Stimulated activated CD4-positive, alpha-beta T cell treated with anti-CD3 and anti-CD28 coated beads, Interleukin-15, amount 100 ng/mL, for 24 hours (primary cell): Measurements from ENCODE around the gene NHLRC4.
A peak's percentile ranks its signal among the peaks of the same experiment; 100 is the strongest.

Source experiments
- DNase-seq: peaks from one replicate; pipeline ENCODE4 v3.0.0-alpha.2; 2020

Gene NHLRC4, protein sequence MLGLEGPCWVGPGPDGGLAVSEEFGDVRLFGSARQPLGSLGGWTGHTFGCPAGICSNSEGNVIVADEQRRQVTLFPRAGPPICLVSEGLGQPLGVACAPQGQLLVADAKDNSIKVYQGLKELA

DNA sequence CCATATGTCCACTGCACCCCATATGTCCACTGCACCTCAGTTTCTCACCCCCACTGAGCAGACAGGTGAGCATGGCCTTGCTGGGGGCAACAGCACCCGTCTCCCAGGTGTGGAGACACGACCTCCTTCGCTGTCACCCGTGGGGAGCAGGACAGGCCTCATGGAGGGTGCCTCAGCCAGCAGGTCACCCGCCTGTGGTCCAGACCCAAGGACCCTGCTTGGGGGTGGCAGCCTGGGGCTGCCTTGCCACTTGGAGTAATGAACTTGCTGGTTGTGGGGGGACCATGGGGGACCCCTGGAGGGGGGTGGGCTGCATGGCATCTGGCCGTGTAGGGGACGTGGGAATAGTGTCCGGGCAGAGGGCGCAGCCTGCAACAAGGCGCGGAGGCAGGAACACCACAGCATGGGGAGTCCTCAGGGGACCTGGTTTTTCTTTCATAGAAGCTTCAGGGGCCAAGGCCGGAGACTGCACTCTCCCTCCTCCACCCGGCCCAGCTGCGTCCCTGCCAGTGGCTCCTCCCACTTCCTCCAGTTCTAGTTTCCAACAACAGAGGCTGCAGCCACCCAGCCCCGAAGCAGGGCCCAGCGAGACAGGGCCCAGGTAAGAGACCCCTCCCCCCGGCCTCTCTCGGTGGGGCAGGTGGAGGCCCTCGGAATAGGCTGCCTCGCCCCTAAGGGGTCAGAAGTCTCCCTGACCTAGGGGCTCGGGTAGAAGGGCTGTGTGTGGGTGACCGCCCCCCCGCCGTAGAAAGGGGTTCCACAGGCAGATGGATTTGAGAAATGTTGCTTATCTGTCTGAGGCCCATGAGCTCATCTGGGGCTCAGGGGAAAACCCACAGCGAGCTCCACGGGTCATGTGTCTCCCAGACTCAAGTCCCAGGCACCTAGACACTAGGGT is at the start of gene NHLRC4:
NHLRC4 (plus strand) TSS at position 531 of the 898 bp plus-strand sequence. CDS start 1,043 bp downstream, outside the sequence.
- peak; percentile 72 for DNase-seq

DNA sequence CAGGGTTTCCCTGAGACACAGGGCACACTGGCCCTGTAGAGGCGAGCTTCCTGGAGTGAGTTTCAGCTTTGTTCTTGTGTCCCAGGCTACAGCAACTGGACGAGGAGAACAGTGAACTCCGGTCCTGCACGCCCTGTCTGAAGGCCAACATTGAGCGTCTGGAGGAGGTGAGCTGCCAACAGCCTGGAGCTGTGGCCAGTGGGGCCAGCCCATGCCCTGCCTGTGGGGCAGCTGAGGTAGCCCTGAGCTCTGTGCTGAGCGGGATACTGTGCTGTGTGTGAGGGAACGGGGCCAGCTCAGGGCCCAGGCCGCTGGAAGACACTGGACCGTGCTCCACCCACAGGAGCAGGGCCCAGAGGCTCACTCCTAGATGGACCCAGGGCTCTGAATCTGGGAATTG is 47.9 kb upstream of the NHLRC4 start:
- DNase-seq = no peak

DNA sequence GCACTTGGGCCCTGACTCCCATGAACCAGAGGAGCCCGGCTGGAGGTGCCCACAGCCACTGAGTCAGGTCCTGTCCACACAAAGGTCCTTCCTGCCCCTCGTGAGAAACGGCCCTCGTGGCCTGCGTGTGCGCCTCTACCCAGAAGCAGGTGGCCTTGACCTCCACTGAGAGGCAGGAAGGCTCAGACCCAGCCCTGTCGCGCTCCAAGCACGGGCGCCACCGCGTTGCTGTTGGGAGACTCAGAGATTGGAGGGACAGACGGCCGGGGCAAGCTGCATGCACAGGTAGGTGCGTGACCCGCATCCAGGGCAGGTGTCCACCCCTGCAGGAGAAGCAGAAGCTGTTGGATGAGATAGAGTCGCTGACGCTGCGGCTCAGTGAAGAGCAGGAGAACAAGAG is 47.4 kb upstream of the NHLRC4 start:
- DNase-seq = no peak

DNA sequence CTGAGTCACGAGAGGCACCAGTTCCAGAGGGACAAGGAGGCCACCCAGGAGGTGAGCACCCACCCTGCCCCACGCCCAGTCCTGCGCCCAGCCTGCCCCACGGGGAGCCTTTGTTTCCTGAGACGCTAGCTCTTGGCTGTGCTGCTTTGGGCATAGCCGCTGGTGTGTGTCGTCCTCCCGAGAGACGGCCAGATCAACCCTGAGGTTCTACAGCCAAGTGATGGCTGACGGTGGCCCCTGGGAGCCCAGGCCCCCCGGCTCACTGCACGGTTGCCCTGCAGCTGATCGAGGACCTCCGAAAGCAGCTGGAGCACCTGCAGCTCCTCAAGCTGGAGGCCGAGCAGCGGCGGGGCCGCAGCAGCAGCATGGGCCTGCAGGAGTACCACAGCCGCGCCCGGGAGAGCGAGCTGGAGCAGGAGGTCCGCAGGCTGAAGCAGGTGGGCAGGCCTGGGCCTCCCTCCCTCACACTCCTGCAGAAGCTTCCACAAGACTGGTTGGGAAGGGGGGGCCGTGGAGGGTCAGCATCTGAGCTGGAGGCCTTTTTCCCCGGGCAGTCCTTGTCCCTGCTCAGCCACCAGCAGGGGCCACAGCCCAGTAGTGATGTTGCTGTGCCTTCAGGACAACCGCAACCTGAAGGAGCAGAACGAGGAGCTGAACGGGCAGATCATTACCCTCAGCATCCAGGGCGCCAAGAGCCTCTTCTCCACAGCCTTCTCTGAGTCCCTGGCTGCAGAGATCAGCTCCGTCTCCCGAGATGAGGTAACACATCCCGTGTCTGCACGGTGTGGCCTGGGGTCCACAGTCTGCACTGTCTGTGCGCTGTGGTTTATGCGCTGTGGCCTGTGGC is 46.7 kb upstream of the NHLRC4 start:
- no peak for DNase-seq

DNA sequence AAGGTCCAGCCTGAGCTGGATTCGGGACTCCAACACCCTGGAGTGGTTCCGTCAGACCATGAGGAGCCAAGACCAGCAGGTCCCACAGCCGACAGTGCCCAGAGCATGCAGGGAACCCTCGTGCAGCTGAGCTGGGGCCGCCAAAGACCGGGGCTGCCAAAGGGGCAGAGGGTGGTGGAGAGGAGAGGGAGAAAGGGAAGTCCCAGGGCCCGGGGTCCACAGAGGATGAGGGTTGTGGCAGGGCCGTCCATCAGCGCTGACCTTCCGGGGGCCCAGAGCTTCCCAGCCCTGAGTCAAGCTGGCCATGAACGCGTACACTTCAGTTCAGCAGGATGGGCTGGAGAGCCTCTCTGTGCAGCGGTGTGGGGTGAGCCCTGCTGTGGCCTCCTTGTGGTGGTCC is 46.0 kb upstream of the NHLRC4 start:
- DNase-seq = no peak

DNA sequence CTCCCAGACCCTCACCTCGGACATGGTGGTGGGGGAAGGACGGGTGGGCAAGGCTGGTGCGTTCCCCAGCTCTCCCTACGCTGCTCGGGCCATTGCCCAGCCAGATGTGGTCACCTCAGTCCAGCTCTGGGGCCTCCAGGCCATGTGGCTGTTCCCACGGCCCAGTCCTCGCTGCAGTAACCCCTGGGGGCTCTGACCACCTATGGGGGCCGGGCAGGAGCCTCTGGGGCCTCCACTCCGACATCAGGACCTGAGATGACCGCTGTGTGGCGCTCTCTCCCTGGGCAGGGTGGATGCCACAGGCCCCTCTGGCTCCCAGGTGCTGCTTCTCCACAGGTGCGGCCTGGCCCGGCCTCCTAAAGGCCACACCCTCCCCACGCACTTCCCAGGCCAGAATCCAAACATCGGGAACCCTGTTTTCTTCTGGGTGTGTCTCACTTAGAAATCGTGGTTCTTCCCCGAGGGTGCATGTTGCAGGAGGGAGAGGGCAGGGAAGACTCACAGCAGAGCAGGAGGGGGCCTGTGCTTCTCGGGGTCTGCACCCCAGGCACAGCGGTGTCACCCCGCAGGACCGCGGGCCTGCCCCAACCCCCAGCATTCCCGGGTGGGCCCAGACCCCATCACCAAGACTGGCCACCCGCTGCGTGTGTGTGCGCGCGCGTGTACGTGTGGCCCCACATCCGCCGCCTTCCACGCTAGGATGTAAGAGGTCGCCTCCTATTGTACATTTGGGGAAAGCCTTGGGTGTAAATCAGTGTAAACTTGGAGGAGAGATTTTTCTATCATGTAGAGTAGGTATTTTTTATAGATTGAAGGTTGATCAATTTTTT is 45.2 kb upstream of the NHLRC4 start:
- DNase-seq = no peak

DNA sequence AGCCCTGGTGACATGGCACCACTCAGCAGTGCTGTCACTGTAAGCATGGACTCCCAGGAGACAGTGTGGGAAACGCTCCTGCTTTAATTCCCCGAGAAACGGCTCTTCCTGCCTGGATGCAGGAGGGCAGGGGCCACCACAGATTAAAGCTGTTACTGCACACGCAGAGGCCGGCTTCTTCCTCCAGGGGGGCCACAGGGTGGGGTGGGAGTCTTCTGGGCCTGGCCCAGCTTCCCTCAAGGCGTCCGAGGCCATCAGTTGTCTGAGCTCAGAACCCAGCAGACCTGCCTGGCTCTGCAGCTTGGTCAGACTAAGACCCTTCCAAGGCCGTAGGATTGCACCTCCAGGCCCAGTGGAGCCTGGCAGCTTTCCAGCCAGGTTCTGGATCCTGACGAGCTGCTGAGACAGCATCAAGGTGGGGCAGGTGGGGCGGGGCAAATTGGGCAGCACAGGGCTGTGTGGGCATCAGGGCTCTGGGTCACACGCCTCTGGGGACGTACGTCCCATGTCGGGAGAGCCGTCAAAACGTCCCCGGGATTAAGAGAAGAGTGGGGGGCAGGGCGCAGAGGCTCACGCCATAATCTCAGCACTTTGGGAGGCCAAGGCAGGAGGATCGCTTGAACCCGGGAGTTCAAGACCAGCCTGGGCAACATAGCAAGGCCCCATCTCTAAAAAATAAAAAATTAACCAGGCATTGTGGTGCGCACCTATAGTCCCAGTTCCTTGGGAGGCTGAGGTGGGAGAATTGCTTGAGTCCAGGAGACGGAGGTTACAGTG is 44.3 kb upstream of the NHLRC4 start:
- no peak for DNase-seq

DNA sequence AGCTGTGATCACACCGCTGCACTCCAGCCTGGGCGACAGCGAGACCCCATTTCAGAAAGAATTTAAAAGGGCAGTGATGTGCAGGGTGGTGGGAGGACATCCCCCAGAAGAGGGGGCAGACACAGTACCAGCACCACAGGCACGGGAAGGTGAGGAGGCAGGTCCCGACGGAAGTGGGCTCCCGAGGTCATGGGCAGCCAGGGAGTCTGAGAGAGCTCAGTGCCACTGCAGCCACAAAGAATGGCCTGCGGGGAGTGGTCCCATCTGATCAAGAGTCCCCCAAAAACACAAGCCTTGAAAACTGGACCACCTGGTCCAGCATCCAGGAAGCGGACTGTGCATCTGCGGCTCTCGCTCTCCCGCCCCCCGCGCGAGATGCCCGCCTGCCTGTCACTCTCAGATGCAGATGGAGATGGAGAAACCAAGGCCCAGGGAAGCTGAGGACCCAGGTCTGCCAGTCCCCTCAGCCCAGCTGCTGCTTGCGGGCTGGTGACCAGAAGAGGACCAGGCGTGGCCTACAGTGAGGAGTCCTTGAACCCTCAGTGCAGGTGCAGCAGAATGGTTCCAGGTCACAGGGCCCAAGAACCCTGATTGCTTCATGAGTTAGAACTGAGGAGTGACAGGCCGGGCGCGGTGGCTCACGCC is 43.6 kb upstream of the NHLRC4 start:
- DNase-seq = no peak

DNA sequence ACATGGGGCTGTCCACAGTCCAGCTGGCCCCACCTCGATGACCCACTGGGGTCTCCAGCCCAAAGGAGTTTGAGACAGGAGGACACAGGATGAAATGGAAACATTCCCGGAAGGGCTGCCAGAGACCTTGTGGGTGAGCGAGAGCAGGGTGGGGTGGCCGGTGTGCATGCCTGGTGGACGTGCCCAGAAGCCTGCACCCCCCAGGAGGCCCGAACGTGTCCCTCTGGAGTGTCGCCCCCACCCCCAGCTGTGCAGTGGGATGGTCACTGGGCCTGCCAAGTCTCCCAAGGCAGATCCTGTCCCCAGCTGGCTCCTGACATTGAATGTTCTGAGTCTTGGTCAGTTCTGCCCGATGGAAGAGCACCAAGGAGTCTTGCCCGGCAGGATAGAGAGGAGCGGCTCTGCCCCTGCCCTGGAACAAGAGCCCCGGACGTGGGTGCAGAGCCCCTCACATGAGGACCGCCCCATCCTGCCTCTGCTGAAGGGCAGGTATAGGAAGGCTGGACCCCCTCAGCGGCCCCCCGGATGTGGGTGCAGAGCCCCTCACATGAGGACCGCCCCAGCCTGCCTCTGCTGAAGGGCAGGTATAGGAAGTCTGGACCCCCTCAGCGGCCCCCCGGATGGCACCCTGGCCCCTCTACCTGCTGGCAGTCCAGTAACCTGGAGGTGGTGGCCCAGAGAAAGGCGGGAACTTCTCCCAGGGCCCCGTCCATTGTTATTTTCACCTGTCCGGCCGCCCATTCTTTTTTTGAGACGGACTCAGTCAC is 42.3 kb upstream of the NHLRC4 start:
- DNase-seq = no peak

DNA sequence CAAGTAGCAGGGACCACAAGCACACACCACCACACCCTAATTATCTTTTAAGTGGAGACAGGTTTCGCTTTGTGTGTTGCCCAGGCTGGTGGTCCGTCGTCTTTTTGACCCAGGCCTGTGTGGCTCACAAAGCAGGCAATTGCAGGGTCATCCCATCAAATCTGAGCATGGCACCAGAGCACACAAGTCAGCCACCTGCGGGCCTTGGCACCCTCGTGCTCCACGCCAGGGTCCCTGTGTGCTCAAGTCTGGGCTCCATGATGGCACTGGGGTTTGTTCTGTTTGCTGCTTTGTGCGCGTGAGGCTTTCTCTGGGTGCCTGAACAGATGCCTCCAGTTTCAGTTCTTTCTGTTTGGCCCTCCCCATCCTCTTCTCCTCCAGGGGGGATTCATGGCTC is 41.7 kb upstream of the NHLRC4 start:
- no peak for DNase-seq

DNA sequence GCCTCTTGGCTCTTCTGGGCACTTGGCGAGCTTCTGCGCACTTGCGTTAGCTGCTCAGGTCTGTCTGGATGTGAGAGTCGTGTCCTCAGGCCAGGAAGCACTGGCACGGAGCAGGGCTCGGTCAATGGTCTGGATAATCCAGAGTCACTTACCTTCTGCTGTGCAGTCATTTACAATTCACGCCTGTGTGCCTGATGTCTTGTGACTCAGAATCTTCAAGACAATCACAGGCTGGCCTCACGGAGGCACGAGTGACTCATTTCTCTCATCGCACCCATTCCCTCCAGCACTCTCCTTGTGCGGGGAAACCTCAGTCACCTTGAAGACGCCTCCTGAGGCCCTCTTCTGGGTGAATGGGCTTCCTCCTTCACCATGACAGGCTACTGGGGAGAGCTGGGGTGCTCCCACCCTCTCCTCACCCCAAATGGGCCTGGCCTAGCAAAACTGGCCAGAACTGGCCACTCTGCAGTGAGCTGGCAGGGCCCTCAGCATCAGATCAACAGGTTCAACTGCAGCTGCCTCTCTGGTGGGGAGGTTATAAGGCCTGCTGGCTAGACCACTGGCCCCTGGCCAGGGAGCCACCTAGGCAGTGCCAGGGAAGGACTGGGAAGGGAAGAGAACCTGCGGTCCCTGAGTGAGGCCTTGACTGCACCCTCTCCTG is 41.2 kb upstream of the NHLRC4 start:
- peak; percentile 87 for DNase-seq

DNA sequence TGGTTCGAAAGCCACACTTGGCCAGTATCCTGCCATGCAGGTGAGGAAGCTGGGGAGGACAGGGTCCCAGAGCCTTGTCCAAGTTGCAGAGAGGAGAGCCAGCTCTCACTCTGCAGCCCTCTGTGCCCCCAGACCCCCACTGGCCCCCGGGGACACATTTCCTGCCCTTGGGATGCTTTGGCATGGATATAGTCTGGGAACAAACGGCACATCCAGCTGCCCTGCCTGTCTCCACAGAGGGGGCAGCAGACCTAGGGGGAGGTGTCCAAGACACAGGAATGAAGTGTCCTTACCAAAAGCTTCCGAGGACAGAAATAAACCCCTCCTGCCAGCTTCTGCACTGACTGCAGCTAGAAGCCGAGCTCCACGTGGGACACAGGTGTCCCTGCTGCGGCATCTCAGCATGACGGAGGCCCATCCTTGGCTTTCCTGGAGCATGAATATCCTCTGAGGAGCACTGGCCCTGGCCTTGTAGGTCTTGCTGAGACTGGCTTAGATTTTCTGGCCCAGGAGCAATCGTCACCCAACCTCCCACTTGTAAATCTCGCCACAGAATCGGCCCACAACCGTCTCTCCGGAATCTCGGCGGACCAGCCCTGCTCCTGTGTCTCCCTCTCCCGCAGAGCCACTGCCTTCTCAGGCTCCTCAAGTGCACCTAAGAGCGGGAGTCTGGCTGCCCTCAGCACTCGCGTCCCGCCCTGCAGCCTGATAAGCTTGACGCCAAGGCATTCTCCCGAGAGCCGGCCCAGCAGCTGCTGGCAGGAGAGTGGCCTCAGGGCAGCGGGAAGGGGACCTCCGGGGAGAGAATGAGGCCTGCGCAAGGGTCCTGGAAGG is 40.4 kb upstream of the NHLRC4 start:
- DNase-seq = peak; percentile 45

DNA sequence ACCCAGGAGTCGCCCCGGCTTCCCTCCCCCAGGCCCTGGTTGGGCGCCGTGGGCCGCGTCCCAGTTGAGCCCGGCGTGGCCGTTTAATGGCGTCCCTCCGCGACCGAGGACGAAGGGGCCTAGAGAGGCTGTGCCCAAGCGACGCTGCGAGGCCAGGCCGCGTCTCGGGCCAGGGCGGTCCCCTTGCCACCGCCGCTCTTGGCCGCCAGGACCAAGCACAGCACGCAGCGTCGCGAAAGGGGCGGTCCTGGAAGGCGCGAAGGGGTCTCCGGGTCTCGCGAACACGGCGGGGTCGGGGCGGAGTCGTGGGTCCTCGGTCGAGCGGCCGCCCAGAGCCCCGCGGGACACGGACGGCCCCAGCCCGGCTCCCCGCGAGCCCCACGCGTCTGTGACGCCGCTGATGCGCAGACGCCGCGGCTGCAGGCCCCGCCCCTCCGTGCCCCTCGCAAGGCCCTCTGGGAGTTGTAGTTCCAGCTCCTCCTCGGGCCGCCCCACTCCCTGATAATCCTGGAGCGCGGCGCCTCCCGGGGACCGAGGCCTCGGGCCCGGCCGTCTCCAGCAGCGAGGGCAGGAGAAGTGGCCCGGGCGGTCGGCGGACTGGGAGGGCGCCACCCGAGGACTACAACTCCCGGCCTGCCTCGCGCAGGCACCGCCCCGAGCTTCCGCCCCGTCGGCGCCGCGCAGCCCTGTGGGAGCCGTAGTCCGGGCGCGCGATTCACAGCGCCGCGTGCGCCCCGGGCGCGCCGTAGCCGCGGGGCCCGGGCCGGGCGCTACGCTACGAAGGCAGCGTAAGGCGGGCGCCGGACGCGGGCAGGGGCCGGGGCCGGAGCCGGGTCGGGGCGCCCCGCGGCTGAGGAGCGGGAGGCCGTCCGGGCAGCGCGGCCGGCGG is 39.5 kb upstream of the NHLRC4 start, which contains the start of gene CAPN15:
CAPN15 (plus strand) TSS at position 698 of the 889 bp plus-strand sequence. CDS start 19,127 bp downstream, outside the sequence.
- peak; percentile 91 for DNase-seq

DNA sequence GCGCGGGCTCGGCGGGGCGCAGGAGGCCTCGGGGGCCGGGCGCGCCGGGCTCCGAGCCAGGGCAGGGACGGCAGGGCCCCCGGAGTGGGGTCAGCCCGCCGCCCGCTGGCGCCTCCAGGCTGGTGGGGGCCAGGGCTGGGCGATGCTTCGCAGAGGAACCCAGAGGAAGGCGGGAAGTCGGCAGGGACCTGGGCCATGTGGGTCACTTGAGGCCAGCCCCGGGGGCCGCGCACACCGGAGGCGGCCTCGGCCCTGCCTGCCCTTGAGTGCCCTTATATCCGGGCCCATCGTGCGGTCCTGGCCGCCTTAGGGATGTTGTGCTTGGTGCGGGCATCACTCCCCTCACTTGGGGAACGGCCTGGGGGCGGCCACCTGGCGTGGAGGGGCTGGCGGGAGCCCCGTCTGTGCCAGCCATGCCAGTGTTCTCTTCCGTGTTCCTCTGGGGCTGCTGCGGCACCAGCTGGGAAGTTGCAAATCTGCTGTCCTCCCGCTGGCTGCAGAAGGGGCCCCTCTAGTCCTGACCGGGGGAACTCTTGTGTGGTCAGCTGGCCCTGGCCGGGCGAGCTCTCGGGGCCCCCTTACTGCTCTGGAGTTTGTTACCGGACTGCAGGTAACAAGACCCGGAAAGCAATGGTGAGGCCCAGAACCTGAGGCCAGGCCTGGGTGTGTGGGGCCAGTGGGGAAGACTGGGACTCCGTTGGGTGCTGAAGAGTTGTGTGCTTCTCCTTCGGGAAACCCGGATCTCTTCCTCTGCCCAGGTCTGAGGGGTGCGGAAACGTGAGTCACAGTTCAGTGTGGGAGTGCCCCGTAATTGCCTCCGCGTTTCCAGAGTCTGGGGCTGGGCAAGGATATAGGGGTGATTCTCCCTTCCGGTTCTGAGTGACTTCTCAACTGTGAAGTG is 38.4 kb upstream of the NHLRC4 start:
- peak; percentile 74 for DNase-seq

DNA sequence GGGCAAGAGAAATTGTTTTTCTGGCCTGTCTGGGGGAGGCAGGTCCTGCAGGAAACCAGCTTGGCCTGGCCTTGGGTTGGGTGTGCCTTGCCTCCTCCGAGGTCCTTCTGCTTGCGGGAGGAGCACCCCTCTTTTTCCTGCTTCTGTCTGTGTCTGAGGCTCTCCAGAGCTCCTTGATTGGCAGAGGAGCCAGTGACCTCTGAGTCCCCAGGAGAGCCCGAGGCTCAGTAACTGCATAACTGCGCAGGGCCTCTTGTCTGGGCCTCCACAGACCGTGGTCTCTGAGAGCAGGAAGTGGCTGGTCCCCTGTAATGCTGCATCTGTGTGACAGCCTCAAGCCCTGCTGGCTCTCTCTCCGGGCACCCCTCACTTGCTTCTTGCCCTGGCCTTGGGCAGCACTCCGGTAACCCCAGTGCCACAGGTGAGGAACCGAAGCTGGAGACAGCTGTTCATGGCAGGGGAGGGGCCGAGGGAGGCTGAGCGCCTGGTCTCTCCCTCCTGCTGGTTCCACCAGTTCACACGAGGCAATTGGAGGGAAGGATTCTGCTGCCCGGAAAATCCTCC is 37.7 kb upstream of the NHLRC4 start:
- no peak for DNase-seq

DNA sequence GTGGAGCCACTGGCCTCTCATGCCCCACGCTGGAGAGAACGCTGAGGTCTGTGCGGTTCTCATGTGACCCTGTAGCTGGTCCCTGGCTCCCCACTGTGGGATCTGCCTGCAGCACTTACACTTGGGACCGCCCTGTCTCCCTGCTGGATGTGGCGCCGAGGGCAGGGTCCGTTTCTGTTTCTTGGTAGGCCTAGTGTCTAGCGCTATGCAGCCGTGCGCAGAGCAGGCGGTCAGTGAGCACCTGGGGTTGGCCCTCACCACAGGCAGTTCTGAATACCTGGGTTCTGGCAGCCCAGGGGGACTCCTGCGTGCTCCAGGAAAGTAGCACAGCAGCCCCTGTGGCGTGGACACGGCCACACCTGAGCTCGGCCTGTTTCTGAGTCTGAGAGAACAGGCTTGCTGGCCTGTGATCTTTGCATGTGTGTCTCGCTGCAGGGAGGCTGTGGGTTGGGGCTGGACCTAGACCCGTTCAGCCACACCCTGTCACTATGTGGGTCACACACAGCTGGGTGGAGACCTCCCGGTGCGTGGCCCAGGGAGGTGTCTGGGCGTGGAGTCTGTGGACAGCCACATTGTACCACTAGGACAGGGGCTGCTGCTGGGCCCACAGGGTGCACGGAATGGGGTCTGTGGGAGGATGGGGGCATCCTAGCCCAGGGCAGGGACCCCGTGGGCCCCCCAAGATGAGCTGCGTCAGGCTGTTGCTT is 36.5 kb upstream of the NHLRC4 start:
- no peak for DNase-seq
